Adipose tissue (tissue), 3 donors: ENCODE data around the gene HS3ST2. TPM values are rescaled to one million over a fixed set of nuclear protein-coding genes. Genes with fewer than 3 reads are reported as not detected.

Source experiments
- H3K27ac ChIP-seq: one replicate; pipeline ENCODE4 v1.5.1; 2013; ENCODE audit warnings: low read depth, low read length
- WGBS, 3 donors: extraction: QIAGEN DNeasy Blood & Tissue Kit; methylation state at CpG; one replicate each; pipeline ENCODE4 v1.1.7; 2013; 5-methylcytosine and 5-hydroxymethylcytosine counted together
- polyA plus RNA-seq, 3 donors: library from polyadenylated mRNA; stranded (reverse); fragments of 200-250 nt; gene quantifications; one replicate each; pipeline ENCODE4 v1.2.3, GENCODE V29; 2013
- donor health status: healthy with polysubstance abuse.
- donor health status: Bipolar disorder and iron deficiency.
- donor health status: healthy.

The HS3ST2 gene
- polyA plus RNA-seq: 1 to 10 TPM in 2 of 3 donors, under 1 TPM in 1; 0.07 to 3.3 (median 1.2) TPM

DNA sequence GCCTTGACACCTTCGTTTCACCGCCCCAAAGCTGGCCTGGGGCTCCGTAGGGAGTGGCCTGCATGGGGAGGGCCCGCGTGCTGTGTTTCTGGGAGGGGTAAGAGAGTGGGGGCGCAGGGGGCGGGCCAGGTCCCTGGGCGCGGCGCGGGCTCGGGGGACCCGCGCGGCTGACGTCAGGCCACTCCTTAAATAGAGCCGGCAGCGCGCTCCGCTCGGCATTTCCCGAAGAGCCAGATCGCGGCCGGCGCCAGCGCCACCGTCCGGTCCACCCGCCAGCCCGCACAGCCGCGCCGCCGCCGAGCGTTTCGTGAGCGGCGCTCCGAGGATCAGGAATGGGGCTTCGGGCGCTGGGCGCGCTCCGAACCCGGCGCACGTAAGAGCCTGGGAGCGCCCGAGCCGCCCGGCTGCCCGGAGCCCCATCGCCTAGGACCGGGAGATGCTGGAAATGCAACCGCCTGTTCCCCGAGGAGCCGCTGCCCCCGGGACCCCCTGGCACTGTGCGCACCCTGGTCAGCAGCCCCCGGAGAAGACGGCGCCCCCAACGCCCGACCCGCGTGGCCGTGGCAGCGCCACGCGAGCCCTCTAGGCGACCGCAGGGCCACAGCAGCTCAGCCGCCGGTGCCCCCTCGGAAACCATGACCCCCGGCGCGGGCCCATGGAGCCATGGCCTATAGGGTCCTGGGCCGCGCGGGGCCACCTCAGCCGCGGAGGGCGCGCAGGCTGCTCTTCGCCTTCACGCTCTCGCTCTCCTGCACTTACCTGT, at the start of gene HS3ST2:
HS3ST2 (plus strand) TSS at position 215 of the 763 bp plus-strand sequence; CDS start at position 664, 449 bp downstream.
- WGBS, 3 donors: 1 to 3% (median 2%) methylated on average over 84 to 90 of the region's 90 CpGs
- H3K27ac ChIP-seq: no peak within 1 kb of the TSS

DNA sequence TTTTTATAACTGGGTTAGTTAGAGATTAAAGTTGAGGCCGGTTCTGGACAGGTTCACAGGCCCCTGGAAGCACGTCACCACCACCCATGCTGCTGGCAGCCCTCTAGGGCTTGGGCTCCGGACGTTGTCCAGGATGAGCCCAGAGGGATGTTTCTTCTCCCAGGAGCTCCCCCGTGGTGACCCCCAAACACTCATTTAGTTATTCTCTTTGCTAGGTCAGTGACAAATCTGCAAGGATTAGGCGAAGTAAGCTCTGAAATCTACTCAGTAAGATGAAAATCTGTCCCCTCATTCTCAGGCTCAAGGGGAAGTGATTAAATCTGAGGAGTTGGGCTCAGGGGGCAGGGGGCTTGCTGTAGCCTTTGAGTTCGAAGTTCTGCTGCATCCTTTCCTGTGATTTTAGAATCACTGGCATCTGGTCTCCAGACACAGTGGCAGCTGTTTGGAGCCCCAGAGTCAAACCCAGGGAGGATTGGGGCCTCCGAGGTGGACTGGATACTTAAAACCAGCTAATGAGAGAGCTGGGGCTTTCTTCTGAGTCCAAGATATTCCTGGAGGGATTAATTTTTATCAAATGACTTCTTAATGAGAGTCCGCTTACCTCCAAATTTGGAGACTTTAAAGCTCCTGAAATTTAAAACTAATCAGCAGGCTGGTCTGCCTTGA, 49.2 kb upstream of the HS3ST2 start:
- WGBS, 3 donors: 48 to 52% (median 51%) methylated on average over 9 of the region's 9 CpGs
- no peak overlapping the region for H3K27ac ChIP-seq

DNA sequence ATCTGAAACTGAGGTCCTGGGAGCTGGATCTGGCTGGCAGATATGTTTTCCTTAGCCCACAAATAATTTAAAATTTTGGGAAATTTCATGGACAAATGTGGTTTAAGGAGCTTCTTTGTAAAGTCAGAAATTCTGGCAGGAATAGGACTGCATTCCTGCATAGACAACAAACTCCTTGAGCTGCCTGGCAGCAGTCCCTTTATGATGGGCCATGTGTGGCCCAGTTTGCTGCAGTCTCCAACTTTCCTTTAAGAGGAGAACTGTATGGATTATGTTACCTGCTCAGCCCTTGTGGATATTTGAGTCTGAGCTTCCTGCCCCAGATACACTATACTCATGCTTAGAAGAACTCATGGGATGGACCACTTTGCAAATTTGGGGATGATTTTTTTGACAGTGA, 48.5 kb upstream of the HS3ST2 start:
- H3K27ac ChIP-seq: no peak overlapping the region

DNA sequence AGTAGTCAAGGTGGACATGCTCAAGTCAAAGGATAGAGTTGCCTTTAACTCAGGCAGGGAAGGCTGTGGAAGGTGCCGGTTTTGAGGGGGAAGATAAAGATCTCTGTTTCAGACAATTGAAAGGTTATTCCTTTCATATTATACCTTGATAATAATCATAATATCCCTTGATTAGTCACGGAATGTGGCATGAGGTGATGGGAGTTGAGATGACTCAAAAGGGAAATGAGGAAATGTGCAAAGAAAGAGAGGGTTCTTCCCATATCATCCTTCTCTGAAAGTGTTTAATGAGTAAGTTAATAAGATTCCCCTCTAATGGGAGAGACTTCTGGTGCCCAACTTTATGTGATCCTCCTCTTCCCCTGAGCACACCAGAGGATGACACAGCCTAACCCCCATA, 43.1 kb upstream of the HS3ST2 start:
- H3K27ac ChIP-seq: no peak overlapping the region
- 54 to 74% (median 72%) methylated on average over 2 of the region's 2 CpGs for WGBS, 3 donors

DNA sequence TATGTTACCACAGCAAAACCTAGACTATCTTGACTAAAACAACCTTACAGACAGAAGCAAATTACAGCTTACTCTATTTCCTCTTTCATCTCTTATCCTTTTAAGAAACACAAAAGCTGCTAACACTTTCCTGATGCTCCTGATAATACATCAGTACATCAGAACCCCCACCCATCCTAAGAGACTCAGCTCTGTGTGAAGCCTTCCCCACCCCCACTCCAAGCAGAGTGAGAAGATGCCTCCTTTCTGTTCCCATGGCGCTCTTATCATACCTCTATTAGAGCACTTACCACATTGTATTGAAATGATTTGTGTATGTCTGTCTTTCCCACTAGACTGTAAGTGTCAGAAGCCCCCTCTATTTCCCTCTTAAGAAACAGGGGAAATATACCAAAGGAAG, 42.4 kb upstream of the HS3ST2 start:
- H3K27ac ChIP-seq: no peak overlapping the region
- 43 to 88% (median 80%) methylated on average over 1 of the region's 1 CpG for whole genome bisulfite sequencing, 3 donors

DNA sequence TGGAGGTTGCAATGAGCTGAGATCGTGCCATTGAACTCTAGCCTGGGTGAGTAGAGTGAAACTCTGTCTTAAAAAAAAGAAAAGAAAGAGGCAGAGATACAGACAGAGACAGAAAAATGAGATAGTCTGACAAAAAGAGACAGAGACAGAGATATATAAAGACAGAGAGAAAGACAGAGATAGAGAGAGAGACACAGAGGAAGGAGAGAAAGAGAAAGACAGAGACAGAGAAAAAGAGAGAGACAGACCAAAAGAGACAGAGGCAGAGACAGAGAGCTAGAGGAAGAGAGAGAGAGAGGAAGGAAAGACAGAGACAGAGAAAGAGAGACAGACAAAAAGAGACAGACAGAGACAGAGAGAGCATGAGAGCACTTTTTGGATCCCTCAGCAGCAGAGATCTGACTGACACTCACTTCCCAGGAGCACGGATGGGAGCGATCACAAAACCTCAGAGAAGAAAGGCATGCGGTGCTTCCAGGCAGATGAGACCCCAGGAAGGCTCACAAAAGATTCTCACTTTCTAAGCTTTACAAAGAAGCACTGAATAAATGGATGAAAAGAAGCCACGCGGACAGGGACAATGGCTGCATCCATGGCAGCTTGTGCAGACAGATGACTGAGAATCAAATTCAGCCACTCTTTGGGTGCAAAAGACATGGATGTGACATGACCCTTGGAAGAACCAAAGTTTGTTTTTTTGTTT, 38.6 kb upstream of the HS3ST2 start:
- no peak overlapping the region for H3K27ac ChIP-seq
- 31 to 63% (median 58%) methylated on average over 6 of the region's 6 CpGs for WGBS, 3 donors

DNA sequence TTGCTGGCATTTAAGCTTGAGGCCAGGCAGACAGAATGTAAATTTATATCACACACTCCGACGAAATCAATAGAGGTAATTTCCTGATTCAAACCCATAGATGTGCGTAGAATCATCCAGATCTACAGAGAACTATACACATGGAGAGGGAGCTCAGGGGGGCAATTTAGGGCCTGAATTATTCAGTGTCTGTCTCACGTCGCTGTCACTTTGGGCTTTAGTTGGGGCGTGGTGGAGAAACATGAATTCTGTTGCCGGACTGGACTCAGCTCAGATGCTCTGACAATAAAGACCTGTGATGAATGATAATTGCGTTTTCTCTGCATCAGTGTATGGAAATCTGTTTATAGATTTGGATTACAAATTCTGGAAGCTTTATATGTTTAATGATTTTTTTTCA, 32.5 kb upstream of the HS3ST2 start:
- 72 to 80% (median 79%) methylated on average over 8 of the region's 8 CpGs for WGBS, 3 donors
- H3K27ac ChIP-seq: no peak overlapping the region

DNA sequence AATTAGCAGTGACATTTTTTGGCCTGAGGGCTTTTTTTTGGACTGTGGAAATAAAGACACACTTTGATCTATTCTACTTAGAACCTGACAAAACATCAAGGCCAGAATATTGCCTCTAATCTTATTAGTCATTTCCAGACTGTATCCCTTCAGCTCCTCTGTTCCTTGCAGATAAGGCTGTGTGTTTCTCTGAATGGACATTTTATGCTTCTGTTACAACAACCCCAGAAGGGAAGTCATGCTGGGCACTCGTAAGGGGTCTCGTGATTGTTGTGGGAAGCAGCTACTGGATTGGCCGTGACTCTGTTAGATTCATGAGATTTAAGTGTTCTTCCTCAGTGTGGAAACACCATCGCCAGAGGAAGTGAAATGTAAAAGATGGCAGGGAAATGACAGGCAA, 31.6 kb upstream of the HS3ST2 start:
- H3K27ac ChIP-seq: no peak overlapping the region
- WGBS, 3 donors: 17 to 42% (median 19%) methylated on average over 4 of the region's 4 CpGs

DNA sequence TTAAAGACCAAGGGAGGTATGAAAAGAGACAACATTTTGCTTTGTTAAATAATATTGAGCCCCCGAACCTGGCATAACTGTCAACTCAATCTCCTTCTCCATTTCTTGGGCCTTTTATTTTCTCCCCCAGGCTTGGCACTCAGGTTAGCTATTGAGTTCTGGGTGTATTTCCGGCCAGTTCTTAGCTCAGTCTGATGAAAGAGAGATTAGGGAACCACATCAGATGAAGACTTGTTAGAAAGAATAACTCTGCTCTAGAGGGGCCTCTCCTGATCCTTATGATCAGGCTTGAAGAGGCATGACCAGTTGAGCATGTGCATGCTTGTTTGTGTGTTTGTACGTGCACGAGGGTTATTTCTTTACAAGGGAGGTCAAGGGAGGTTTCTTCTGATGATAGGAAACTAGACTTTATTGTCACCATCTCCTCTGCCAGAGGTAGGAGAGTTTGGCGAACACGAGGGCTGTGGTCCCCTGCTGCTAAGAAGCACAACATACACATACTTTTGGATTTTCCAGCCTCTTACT, 29.2 kb upstream of the HS3ST2 start:
- no peak overlapping the region for H3K27ac ChIP-seq
- 62 to 75% (median 67%) methylated on average over 6 of the region's 6 CpGs for WGBS, 3 donors

DNA sequence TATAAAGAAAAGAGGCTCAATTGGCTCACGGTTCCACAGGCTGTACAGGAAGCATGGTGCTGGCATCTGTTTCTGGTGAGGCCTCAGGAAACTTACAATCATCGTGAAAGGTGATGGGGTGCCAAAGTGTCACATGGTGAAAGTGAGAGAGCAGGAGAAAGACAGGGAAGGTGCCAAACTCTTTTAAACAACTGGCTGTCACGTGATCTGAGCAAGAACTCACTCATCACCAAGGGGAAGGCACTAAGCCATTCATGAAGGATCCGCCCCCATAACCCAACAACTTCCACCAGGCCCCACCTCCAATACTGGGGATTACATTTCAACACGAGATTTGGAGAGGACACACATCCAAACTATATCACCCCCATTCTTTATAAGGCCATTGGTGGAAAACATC, 28.4 kb upstream of the HS3ST2 start:
- H3K27ac ChIP-seq: no peak overlapping the region
- WGBS, 3 donors: 69 to 70% (median 69%) methylated on average over 5 of the region's 5 CpGs

DNA sequence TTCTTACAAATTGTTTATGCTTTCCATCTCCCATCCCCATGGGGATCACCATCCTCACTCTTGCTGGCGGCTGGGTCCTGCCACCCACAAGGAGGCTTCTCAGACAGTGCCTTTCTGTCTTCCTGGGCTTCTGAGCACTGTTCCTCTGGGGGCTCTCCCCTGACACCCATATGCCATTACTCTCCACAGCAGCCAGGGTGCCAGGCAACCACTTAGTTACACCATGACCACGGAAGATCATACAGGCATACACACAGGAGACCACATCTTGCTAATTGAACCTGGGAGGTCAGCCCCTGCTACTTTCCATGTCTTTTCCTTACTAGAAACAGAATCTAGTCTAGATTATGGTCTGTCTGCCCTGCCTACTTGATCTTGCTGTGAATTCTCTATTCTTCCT, 27.7 kb upstream of the HS3ST2 start:
- H3K27ac ChIP-seq: no peak overlapping the region
- WGBS, 3 donors: 91 to 94% (median 91%) methylated on average over 2 of the region's 2 CpGs

DNA sequence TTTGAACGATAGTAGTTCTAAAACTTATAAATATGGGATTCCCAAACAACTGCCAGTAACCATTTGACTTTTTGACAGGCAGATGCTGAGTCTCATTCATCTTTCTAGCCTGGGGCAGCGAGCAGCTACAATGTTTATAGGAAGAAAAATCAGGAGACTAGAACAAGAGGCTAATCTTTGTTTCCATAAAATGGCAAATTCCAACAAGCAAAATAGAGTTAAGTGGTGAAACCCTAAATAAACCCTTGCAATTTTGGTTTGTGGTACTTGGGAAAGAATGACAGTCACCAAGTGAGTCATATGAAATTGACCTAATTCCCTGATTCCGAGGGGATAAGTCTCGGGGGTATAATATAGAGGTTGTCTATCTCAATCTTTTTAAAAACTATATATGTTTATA, 27.3 kb upstream of the HS3ST2 start:
- 65 to 83% (median 75%) methylated on average over 4 of the region's 4 CpGs for WGBS, 3 donors

DNA sequence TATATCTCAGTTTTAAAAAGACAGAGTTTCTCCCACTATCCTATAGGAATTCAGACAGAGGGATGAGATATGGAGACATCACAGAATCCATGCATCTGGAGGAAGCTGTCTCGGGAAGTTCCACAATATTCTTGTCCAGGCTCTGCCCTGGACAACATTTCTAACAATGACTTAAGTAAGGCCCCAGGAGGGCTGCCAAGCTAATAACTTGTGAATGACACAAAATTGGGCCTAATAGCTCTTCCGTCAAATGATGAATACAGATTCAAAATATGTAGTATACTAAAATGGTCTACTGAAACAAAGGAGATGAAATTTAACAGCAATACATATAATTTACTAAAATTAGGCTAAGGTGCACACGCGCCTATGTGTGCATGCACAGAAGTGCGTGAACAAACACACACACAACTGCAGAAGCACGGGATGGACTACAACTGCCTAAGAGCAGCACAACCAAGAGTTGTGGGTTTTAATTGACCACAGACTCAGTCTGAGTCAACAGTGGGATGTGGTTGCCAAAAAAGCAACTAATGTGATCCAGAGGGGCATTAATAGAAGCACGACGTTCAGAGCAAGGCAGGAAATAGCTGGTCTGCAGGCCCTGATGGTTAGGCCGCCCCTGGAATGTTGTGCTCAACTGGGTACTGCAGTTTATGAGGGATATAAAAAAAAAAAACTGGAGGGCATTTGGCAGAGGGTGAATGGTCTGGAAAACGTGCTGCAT, 26.3 kb upstream of the HS3ST2 start:
- 48 to 62% (median 48%) methylated on average over 10 of the region's 10 CpGs for WGBS, 3 donors
- H3K27ac ChIP-seq: no peak overlapping the region

More for the DNA sequence above, 27.3 kb upstream of the HS3ST2 start:
- H3K27ac ChIP-seq: no peak overlapping the region

DNA sequence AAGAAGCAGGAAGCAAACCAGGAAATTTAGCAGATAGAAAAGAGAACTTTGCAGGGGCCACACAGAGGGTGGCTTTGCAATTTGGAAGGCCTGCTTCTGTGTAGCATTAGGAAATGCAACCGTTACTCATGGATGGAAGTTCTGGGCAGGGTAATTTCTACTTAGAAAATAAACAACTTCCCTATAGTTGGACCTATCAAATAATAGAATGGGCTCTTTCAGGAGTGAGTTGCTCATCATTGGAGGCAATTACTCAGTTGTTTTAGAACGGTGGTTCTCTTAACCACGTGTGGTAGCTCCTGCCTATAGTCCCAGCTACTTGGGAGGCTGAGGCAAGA, 25.8 kb upstream of the HS3ST2 start:
- 26 to 55% (median 39%) methylated on average over 3 of the region's 3 CpGs for WGBS, 3 donors
- H3K27ac ChIP-seq: no peak overlapping the region

DNA sequence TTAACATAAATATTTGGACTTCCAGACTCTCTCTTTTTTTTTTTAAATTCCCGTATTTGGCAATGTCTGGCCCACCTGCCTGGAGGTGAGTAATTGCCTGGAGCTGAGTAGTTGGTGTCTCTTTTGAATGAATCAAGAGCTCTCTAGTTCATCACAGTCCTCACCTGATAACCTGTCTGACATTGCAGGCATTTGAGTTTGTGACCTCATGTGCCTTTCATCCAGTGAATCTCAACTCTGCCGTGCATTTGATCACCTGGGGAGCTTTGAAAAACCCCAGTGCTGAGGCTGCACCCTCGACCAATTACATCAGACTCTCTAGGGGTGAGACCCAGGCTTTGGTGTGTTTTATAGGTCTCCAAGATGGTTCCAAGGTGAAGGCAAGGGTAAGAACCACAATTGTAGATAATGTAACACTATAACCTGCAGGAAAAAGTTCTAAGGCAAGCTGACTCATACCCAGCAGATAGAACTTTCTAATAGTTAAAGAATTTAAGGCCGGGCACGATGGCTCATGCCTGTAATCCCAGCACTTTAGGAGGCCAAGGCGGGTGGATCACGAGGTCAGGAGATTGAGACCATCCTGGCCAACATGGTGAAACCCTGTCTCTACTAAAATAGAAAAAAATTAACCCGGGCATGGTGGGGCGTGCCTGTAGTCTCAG, 24.5 kb upstream of the HS3ST2 start:
- H3K27ac ChIP-seq: no peak overlapping the region
- 61 to 76% (median 74%) methylated on average over 9 of the region's 9 CpGs for WGBS, 3 donors

DNA sequence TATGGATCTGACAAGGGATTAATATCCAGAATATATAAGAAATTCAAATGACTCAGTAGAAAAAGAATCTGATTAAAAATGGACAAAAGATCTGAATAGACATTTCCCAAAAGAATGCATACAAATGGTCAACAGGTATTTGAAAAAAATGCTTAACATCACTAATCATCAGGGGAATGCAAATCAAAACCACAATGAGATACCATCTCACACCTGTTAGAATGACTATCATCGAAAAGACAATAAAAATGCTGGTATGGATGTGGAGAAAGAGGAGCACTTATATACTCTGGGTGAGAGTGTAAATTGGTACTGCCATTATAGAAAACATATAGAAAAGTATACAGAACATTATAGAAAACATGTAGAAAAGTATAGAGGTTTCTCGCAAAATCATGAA, 16.4 kb upstream of the HS3ST2 start:
- H3K27ac ChIP-seq: no peak overlapping the region
- WGBS, 3 donors: 84 to 96% (median 92%) methylated on average over 2 of the region's 2 CpGs

DNA sequence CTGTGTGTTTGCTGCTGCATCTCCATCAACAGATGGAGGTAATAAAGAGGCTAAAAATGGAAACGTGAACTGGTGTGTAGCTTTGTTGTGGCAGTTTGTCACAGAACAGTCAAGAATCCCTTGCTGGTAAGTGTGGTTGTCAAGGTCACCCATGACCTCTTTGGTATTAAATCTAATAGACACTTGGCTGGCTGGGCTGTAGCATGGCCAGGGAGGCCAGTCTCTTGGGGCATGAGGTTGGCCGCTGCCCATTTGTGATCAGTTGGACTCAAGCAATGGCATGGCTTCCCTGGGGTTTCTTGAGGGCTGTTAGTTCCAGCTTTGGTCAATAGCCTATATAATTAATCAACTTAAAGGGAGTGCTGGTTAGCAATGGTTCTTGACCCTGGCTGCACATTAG, 14.8 kb upstream of the HS3ST2 start:
- no peak overlapping the region for H3K27ac ChIP-seq
- WGBS, 3 donors: 61 to 79% (median 64%) methylated on average over 2 of the region's 2 CpGs

DNA sequence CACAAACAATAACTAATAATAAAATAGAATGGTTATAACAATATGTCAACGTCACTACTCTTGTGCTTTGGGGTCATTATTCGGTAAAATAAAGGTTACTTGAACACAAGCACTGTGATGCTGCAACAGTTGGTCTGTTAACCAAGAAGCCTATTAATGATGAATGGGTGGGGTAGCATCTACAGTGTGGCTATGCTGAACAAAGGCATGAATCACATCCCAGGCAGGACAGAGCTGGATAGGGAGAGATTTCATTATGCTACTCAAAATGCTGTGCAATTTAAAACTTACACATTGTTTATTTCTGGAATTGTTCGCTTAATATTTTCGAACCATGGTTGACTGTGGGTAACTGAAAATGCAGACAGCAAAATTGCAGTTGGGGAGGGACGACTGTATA, 9.1 kb upstream of the HS3ST2 start:
- no peak overlapping the region for H3K27ac ChIP-seq
- WGBS, 3 donors: 65 to 82% (median 82%) methylated on average over 5 of the region's 5 CpGs
